Measurements from ENCODE around the gene SLC37A1.

- no peak for TF ChIP-seq POLR2AphosphoS5 (IDR thresholded peaks at IDR 0.05)
- TF ChIP-seq POLR2A (IDR thresholded peaks at IDR 0.05), result no peak
- no peak for TF ChIP-seq CTCF (IDR thresholded peaks at IDR 0.05 in 8 of 11, conservative IDR thresholded peaks at IDR 0.05 in 3 of 11)
Observed at GRCh38 chr21:42522771-42523170, 9.1 kb downstream of the SLC37A1 start.

Data from spleen (tissue), 7 donors.